ENCODE measurements around the gene RPS27.

- TF ChIP-seq CTCF (IDR thresholded peaks at IDR 0.05 in 4 of 5, conservative IDR thresholded peaks at IDR 0.05 in 1 of 5) (no peak), POLR2A (IDR thresholded peaks at IDR 0.05) (no peak)
Observed at GRCh38 chr1:153944005-153944826, 46.3 kb upstream of the RPS27 start.

Measured in gastrocnemius medialis (tissue), 4 donors.